Measurements from ENCODE around the gene RAB3GAP2.

DNA sequence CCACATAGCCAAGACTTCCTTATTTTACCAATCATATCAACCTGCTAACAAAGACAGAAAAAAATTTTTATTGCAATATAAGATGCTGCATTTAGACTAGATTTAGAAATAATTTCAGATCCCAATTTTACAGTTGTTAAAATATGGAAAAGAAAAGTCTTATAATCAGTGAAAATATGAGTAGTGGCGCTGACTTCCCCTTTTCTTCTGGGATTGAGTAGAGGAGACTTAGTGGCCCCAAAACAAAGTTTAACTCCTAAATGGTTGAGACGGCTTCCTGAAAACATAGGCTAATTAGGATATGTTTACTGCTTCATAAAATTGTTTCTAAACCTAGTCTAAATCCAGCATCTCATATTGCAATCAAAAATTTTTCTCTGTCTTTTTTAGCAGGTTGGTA lies 68.4 kb downstream of the RAB3GAP2 start:
- TF ChIP-seq EP300 (IDR thresholded peaks at IDR 0.05) (no peak), POLR2A (IDR thresholded peaks at IDR 0.05) (no peak)
- TF ChIP-seq, protein P1, sequence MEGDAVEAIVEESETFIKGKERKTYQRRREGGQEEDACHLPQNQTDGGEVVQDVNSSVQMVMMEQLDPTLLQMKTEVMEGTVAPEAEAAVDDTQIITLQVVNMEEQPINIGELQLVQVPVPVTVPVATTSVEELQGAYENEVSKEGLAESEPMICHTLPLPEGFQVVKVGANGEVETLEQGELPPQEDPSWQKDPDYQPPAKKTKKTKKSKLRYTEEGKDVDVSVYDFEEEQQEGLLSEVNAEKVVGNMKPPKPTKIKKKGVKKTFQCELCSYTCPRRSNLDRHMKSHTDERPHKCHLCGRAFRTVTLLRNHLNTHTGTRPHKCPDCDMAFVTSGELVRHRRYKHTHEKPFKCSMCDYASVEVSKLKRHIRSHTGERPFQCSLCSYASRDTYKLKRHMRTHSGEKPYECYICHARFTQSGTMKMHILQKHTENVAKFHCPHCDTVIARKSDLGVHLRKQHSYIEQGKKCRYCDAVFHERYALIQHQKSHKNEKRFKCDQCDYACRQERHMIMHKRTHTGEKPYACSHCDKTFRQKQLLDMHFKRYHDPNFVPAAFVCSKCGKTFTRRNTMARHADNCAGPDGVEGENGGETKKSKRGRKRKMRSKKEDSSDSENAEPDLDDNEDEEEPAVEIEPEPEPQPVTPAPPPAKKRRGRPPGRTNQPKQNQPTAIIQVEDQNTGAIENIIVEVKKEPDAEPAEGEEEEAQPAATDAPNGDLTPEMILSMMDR (IDR thresholded peaks at IDR 0.05) = no peak

Data from ovary (tissue), 3 donors.